Measurements from ENCODE around the gene RPUSD1. TPM values are rescaled to one million over a fixed set of nuclear protein-coding genes. Genes with fewer than 3 reads are reported as not detected.

The RPUSD1 gene
- polyA plus RNA-seq, 3 donors = 29.5 to 38.1 (median 31.5) TPM

GRCh38 chr16:766820-767640, 21.2 kb downstream of the RPUSD1 start:
- 80% methylated on average over 21 of the region's 48 CpGs for WGBS (ENCODE audit: insufficient coverage)
- H3K4me3 Mint-ChIP-seq = no peak overlapping the region
- Histone ChIP-seq H2AFZ (ENCODE audit: insufficient read depth, low read depth, low read length, poor library complexity, severe bottlenecking) (no peak overlapping the region), H3K4me1 (ENCODE audit: control insufficient read depth in 1 of 2, insufficient read depth in 2 of 2, low read length in 2 of 2) (no peaks in the 10 kb centered on the region), H3K27me3 (ENCODE audit: control insufficient read depth in 2 of 2, insufficient read depth in 2 of 2, low read length in 2 of 2) (peaks cover 0 to 2% of the 10 kb centered on the region in 2 donors), H3K4me2 (replicated peaks; ENCODE audit: extremely low read depth, low read length, poor library complexity, severe bottlenecking) (no peak overlapping the region), H3K4me3 (replicated peaks in 1 of 3; ENCODE audit: low read depth in 2 of 3, low read length in 3 of 3) (no peak overlapping the region), H4K20me1 (ENCODE audit: insufficient read depth, low read length) (no peaks in the 10 kb centered on the region), H3K36me3 (replicated peaks in 1 of 2; ENCODE audit: control insufficient read depth in 1 of 2, insufficient read depth in 2 of 2, low read length in 2 of 2) (no peaks in the 10 kb centered on the region), H3K9me3 (replicated peaks in 1 of 2; ENCODE audit: control insufficient read depth in 1 of 2, insufficient read depth in 1 of 2, low read length in 2 of 2) (no peaks in the 10 kb centered on the region), H3K9ac (ENCODE audit: insufficient read depth, low read length, poor library complexity, severe bottlenecking) (no peak overlapping the region), H3K79me2 (ENCODE audit: insufficient read depth, low read length) (no peaks in the 10 kb centered on the region), H3K27ac (ENCODE audit: low read depth in 1 of 2, low read length in 2 of 2) (no peak overlapping the region)
- TF ChIP-seq, protein P1, sequence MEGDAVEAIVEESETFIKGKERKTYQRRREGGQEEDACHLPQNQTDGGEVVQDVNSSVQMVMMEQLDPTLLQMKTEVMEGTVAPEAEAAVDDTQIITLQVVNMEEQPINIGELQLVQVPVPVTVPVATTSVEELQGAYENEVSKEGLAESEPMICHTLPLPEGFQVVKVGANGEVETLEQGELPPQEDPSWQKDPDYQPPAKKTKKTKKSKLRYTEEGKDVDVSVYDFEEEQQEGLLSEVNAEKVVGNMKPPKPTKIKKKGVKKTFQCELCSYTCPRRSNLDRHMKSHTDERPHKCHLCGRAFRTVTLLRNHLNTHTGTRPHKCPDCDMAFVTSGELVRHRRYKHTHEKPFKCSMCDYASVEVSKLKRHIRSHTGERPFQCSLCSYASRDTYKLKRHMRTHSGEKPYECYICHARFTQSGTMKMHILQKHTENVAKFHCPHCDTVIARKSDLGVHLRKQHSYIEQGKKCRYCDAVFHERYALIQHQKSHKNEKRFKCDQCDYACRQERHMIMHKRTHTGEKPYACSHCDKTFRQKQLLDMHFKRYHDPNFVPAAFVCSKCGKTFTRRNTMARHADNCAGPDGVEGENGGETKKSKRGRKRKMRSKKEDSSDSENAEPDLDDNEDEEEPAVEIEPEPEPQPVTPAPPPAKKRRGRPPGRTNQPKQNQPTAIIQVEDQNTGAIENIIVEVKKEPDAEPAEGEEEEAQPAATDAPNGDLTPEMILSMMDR (IDR thresholded peaks at IDR 0.05) = no peak
- no peaks in the 10 kb centered on the region for H3K9me3 Mint-ChIP-seq
- intact Hi-C loops (cut with micrococcal nuclease) = no loop called here
- H3K4me1 Mint-ChIP-seq = no peaks in the 10 kb centered on the region
- H3K36me3 Mint-ChIP-seq = no peaks in the 10 kb centered on the region
- no peak for DNase-seq
- H3K27ac Mint-ChIP-seq = no peak overlapping the region
- H3K27me3 Mint-ChIP-seq (ENCODE audit: low read depth in 3 of 3) = peaks cover 0 to 10% (median 3%) of the 10 kb centered on the region in 3 donors

DNA sequence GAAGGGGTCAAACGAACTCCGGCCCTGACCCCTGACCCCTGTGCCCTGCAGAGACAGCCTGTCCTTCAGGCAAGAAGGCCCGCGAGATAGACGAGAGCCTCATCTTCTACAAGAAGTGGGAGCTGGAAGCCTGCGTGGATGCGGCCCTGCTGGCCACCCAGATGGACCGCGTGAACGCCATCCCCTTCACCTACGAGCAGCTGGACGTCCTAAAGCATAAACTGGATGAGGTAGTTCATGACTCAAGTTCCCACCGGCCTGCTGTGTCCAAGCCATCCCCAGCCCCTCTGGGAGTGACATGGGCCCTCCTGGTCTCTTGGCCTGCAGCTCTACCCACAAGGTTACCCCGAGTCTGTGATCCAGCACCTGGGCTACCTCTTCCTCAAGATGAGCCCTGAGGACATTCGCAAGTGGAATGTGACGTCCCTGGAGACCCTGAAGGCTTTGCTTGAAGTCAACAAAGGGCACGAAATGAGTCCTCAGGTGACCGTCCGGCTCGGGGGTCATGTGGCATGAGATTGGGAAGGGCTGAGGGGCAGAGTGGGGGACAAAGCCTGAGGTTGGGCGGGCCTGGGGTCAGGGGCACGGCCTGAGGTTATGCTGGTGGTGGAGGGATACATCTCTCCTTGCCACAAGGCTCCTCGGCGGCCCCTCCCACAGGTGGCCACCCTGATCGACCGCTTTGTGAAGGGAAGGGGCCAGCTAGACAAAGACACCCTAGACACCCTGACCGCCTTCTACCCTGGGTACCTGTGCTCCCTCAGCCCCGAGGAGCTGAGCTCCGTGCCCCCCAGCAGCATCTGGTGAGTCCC, 22.0 kb downstream of the RPUSD1 start:
- 93% methylated on average over 23 of the region's 29 CpGs for WGBS (ENCODE audit: insufficient coverage)
- Histone ChIP-seq H3K9me3 (replicated peaks in 1 of 2; ENCODE audit: control insufficient read depth in 1 of 2, insufficient read depth in 1 of 2, low read length in 2 of 2) (no peaks in the 10 kb centered on the region), H3K4me3 (replicated peaks in 1 of 3; ENCODE audit: low read depth in 2 of 3, low read length in 3 of 3) (no peak overlapping the region), H3K9ac (ENCODE audit: insufficient read depth, low read length, poor library complexity, severe bottlenecking) (no peak overlapping the region), H4K20me1 (ENCODE audit: insufficient read depth, low read length) (no peaks in the 10 kb centered on the region), H3K36me3 (replicated peaks in 1 of 2; ENCODE audit: control insufficient read depth in 1 of 2, insufficient read depth in 2 of 2, low read length in 2 of 2) (no peaks in the 10 kb centered on the region), H3K4me1 (ENCODE audit: control insufficient read depth in 1 of 2, insufficient read depth in 2 of 2, low read length in 2 of 2) (no peaks in the 10 kb centered on the region), H3K79me2 (ENCODE audit: insufficient read depth, low read length) (no peaks in the 10 kb centered on the region), H2AFZ (ENCODE audit: insufficient read depth, low read depth, low read length, poor library complexity, severe bottlenecking) (no peak overlapping the region), H3K4me2 (replicated peaks; ENCODE audit: extremely low read depth, low read length, poor library complexity, severe bottlenecking) (no peak overlapping the region), H3K27ac (ENCODE audit: low read depth in 1 of 2, low read length in 2 of 2) (no peak overlapping the region), H3K27me3 (ENCODE audit: control insufficient read depth in 2 of 2, insufficient read depth in 2 of 2, low read length in 2 of 2) (peaks cover 0 to 2% of the 10 kb centered on the region in 2 donors)
- intact Hi-C loops (cut with micrococcal nuclease) = no loop called here
- no peaks in the 10 kb centered on the region for H3K9me3 Mint-ChIP-seq
- H3K36me3 Mint-ChIP-seq = no peaks in the 10 kb centered on the region
- H3K4me3 Mint-ChIP-seq = no peak overlapping the region
- TF ChIP-seq, protein P1 (IDR thresholded peaks at IDR 0.05) = no peak
- peaks cover 0 to 11% (median 1%) of the 10 kb centered on the region in 3 donors for H3K27me3 Mint-ChIP-seq (ENCODE audit: low read depth in 3 of 3)
- no peaks in the 10 kb centered on the region for H3K4me1 Mint-ChIP-seq
- peak overlapping the region in 1 of 7 donors; percentile 33 for H3K27ac Mint-ChIP-seq
- no peak for DNase-seq

Data from CD14-positive monocyte (primary cell).